ENCODE data around the gene FBXL19.

The FBXL19 gene

GRCh38 chr16:30977502-30977901 is 54.1 kb downstream of the FBXL19 start:
- no peaks in the 10 kb centered on the region for H3K36me3 ChIP-seq (ENCODE audit: low read length)
- H3K4me3 ChIP-seq (ENCODE audit: insufficient read depth, low read length, poor library complexity, severe bottlenecking), result no peak overlapping the region
- H3K27ac ChIP-seq (ENCODE audit: low read depth, low read length), result no peak overlapping the region
- H3K4me2 ChIP-seq (ENCODE audit: low read depth, low read length, poor library complexity, severe bottlenecking), result no peak overlapping the region
- H3K9me3 ChIP-seq (ENCODE audit: insufficient read depth, low read length), result no peaks in the 10 kb centered on the region
- H3K9me2 ChIP-seq (replicated peaks; ENCODE audit: insufficient read depth, low read length), result no peaks in the 10 kb centered on the region
- H3K27me3 ChIP-seq (ENCODE audit: low read length), result no peaks in the 10 kb centered on the region
- no peak overlapping the region for H2AFZ ChIP-seq (ENCODE audit: low read depth, low read length, severe bottlenecking)
- no peaks in the 10 kb centered on the region for H3F3A ChIP-seq (ENCODE audit: insufficient read depth)
- H4K20me1 ChIP-seq (ENCODE audit: low read depth, low read length), result no peaks in the 10 kb centered on the region
- H3K9ac ChIP-seq (ENCODE audit: low read length), result no peak overlapping the region
- no peaks in the 10 kb centered on the region for H3K79me2 ChIP-seq (ENCODE audit: insufficient read depth, low read length)
- TF ChIP-seq EZH2phosphoT487 (conservative IDR thresholded peaks at IDR 0.05; ENCODE audit: low read length), result no peak
- TF ChIP-seq CTCF (IDR thresholded peaks at IDR 0.05; ENCODE audit: insufficient read depth, low read length, poor library complexity, severe bottlenecking), result peak; percentile 32

GRCh38 chr16:30979170-30980022 is 56.0 kb downstream of the FBXL19 start:
- Histone ChIP-seq H3K9me3 (ENCODE audit: insufficient read depth, low read length) (no peaks in the 10 kb centered on the region), H3F3A (ENCODE audit: insufficient read depth) (no peaks in the 10 kb centered on the region; the same call in 1 of the 2 replicates), H3K27ac (ENCODE audit: low read depth, low read length) (no peak overlapping the region), H4K20me1 (ENCODE audit: low read depth, low read length) (no peaks in the 10 kb centered on the region), H3K27me3 (ENCODE audit: low read length) (no peaks in the 10 kb centered on the region), H3K9me2 (replicated peaks; ENCODE audit: insufficient read depth, low read length) (no peaks in the 10 kb centered on the region), H3K4me3 (ENCODE audit: insufficient read depth, low read length, poor library complexity, severe bottlenecking) (no peak overlapping the region), H3K4me2 (ENCODE audit: low read depth, low read length, poor library complexity, severe bottlenecking) (no peak overlapping the region), H3K9ac (ENCODE audit: low read length) (no peak overlapping the region), H3K79me2 (ENCODE audit: insufficient read depth, low read length) (no peaks in the 10 kb centered on the region), H3K36me3 (ENCODE audit: low read length) (no peaks in the 10 kb centered on the region), H2AFZ (ENCODE audit: low read depth, low read length, severe bottlenecking) (no peak overlapping the region)
- TF ChIP-seq EZH2phosphoT487 (conservative IDR thresholded peaks at IDR 0.05; ENCODE audit: low read length), result no peak
- TF ChIP-seq CTCF (IDR thresholded peaks at IDR 0.05; ENCODE audit: insufficient read depth, low read length, poor library complexity, severe bottlenecking), result no peak

GRCh38 chr16:30980023-30980371 is 56.6 kb downstream of the FBXL19 start:
- Histone ChIP-seq H3K27me3 (ENCODE audit: low read length) (no peaks in the 10 kb centered on the region), H3K9me3 (ENCODE audit: insufficient read depth, low read length) (no peaks in the 10 kb centered on the region), H3K9ac (ENCODE audit: low read length) (no peak overlapping the region), H3F3A (ENCODE audit: insufficient read depth) (no peaks in the 10 kb centered on the region; the same call in 1 of the 2 replicates), H2AFZ (ENCODE audit: low read depth, low read length, severe bottlenecking) (no peak overlapping the region), H3K27ac (ENCODE audit: low read depth, low read length) (no peak overlapping the region), H3K9me2 (replicated peaks; ENCODE audit: insufficient read depth, low read length) (no peaks in the 10 kb centered on the region), H3K36me3 (ENCODE audit: low read length) (no peaks in the 10 kb centered on the region), H3K4me2 (ENCODE audit: low read depth, low read length, poor library complexity, severe bottlenecking) (no peak overlapping the region), H3K79me2 (ENCODE audit: insufficient read depth, low read length) (no peaks in the 10 kb centered on the region), H3K4me3 (ENCODE audit: insufficient read depth, low read length, poor library complexity, severe bottlenecking) (no peak overlapping the region), H4K20me1 (ENCODE audit: low read depth, low read length) (no peaks in the 10 kb centered on the region)
- TF ChIP-seq EZH2phosphoT487 (conservative IDR thresholded peaks at IDR 0.05; ENCODE audit: low read length), result no peak
- TF ChIP-seq CTCF (IDR thresholded peaks at IDR 0.05; ENCODE audit: insufficient read depth, low read length, poor library complexity, severe bottlenecking), result no peak

Data from SU-DHL-6 (cell line).